HCT116 (cell line): ENCODE data around the gene SLC27A5. TPM values are rescaled to one million over a fixed set of nuclear protein-coding genes. Genes with fewer than 3 reads are reported as not detected.
A peak's percentile ranks its signal among the peaks of the same experiment; 100 is the strongest.

Source experiments
- ATAC-seq: fragments of 200-7000 bp; cut with Tn5 transposase; 2 replicates; pipeline ENCODE4 v1.9.1; 2020; ENCODE audit warnings: mild to moderate bottlenecking, moderate library complexity
- BruUV-seq: library from RNA; stranded (reverse); fragments of 400-500 nt; replicated peaks from 2 replicates; lab custom pipeline; 2021; lab: Mats Ljungman, UMichigan
- CTCF ChIA-PET: fragments of 300-600 bp; sonication (Branson Sonifier 250); formaldehyde crosslinking; loops from one replicate; lab custom pipeline; 2021; ENCODE audit warnings: antibody characterized with exemption; lab: Charles Lee
- POLR2A ChIA-PET: fragments of 300-600, 350-600 bp; sonication (Branson Sonifier 250); formaldehyde crosslinking; loops from one replicate; lab custom pipeline; 2021; ENCODE audit warnings: antibody characterized with exemption; lab: Charles Lee
- RAD21 ChIA-PET, 2 experiments: fragments of 300-600 bp; sonication (Branson Sonifier 250); formaldehyde crosslinking; loops; one replicate each; lab custom pipeline; 2023; ENCODE audit warnings: low total read pairs in 2 of 2; ENCODE audit not compliant: uncharacterized antibody in 2 of 2, unreplicated experiment in 2 of 2, low non-redundant PET in 1 of 2; lab: Charles Lee
- DNase-seq: peaks from one replicate; pipeline ENCODE4 v3.0.0-alpha.2; 2010; ENCODE audit warnings: low read depth, low spot score
- H2AFZ ChIP-seq: fragments of 200-600 bp; shearing (Covaris generic), sonication (generic); 2 replicates; pipeline ENCODE4 v1.6.1; 2017; ENCODE audit warnings: low read depth, mixed run types, mixed read lengths, antibody characterized with exemption, low read length; ENCODE audit not compliant: poor library complexity, severe bottlenecking
- H3K27ac ChIP-seq: 2 replicates; pipeline ENCODE4 v1.5.1; 2012; ENCODE audit warnings: low read depth, low read length
- H3K27me3 ChIP-seq: fragments of 200-600 bp; sonication (generic); 2 replicates; pipeline ENCODE4 v1.6.1; 2016; ENCODE audit warnings: mixed run types, low read length, mixed read lengths; ENCODE audit not compliant: insufficient read depth
- H3K36me3 ChIP-seq, 2 experiments: fragments of 200-500 bp in 1 of 2; fragments of 200-600 bp in 1 of 2; sonication (Bioruptor generic) in 1 of 2; sonication (generic) in 1 of 2; 2 replicates each; pipeline versions ENCODE4 v1.5.1 to v1.6.1; 2014 to 2016; ENCODE audit warnings: low read length in 2 of 2, inconsistent platforms in 1 of 2, mixed read lengths in 1 of 2, mixed run types in 1 of 2; ENCODE audit not compliant: insufficient read depth in 2 of 2, control insufficient read depth in 1 of 2
- H3K4me1 ChIP-seq, 2 experiments: fragments of 200-600 bp in 1 of 2; sonication (generic) in 1 of 2; 2 replicates each; pipeline versions ENCODE4 v1.5.1 to v1.6.1; 2012 to 2017; ENCODE audit warnings: low read length in 2 of 2, inconsistent platforms in 1 of 2, mild to moderate bottlenecking in 1 of 2, mixed read lengths in 1 of 2, mixed run types in 1 of 2, moderate library complexity in 1 of 2; ENCODE audit not compliant: insufficient read depth in 2 of 2, control insufficient read depth in 1 of 2
- H3K4me2 ChIP-seq: fragments of 200-600 bp; sonication (generic); 2 replicates; pipeline ENCODE4 v1.6.1; 2017; ENCODE audit warnings: mixed run types, low read length, mixed read lengths
- H3K4me3 ChIP-seq, 2 experiments: fragments of 200-600 bp in 1 of 2; sonication (generic) in 1 of 2; replicated peaks in 1 of 2; 2 replicates each; pipeline ENCODE4 v1.5.1; 2011 to 2016; ENCODE audit warnings: low read length in 2 of 2, control low read depth in 1 of 2, low read depth in 1 of 2, mild to moderate bottlenecking in 1 of 2, mixed read lengths in 1 of 2, mixed run types in 1 of 2
- H3K79me2 ChIP-seq: fragments of 200-600 bp; sonication (generic); 2 replicates; pipeline ENCODE4 v1.6.1; 2017; ENCODE audit warnings: mild to moderate bottlenecking, mixed run types, low read length, moderate library complexity, mixed read lengths; ENCODE audit not compliant: insufficient read depth
- H3K9ac ChIP-seq: fragments of 200-600 bp; sonication (generic); 2 replicates; pipeline ENCODE4 v1.6.1; 2016; ENCODE audit warnings: low read length, mixed read lengths
- H3K9me2 ChIP-seq: fragments of 200-600 bp; sonication (generic), shearing (Covaris generic); 2 replicates; pipeline ENCODE4 v1.6.1; 2017; ENCODE audit warnings: mixed run types, mild to moderate bottlenecking, moderate library complexity; ENCODE audit not compliant: insufficient read depth
- H3K9me3 ChIP-seq, 2 experiments: fragments of 200-500 bp in 1 of 2; fragments of 200-600 bp in 1 of 2; sonication (Bioruptor generic) in 1 of 2; sonication (generic) in 1 of 2; 2 replicates each; pipeline ENCODE4 v1.6.1; 2014 to 2017; ENCODE audit warnings: low read length in 2 of 2, mixed read lengths in 2 of 2, inconsistent platforms in 1 of 2, low read depth in 1 of 2, mild to moderate bottlenecking in 1 of 2, mixed run types in 1 of 2, moderate library complexity in 1 of 2; ENCODE audit not compliant: control insufficient read depth in 1 of 2, insufficient read depth in 1 of 2
- H4K20me1 ChIP-seq: fragments of 200-600 bp; sonication (generic), shearing (Covaris generic); 2 replicates; pipeline ENCODE4 v1.6.1; 2017; ENCODE audit warnings: mixed run types, mild to moderate bottlenecking, moderate library complexity; ENCODE audit not compliant: insufficient read depth
- CEBPB ChIP-seq: IDR thresholded peaks from 2 replicates; pipeline ENCODE4 v1.6.1; 2012; ENCODE audit warnings: low read depth
- EGR1 ChIP-seq: IDR thresholded peaks from 2 replicates; pipeline ENCODE4 v1.6.1; 2012; ENCODE audit warnings: low read depth
- ELF1 ChIP-seq: IDR thresholded peaks from 2 replicates; pipeline ENCODE4 v1.6.1; 2012; ENCODE audit warnings: low read depth, borderline replicate concordance
- EZH2 ChIP-seq: fragments of 200-600 bp; sonication (generic); IDR thresholded peaks from 2 replicates; pipeline ENCODE4 v1.6.1; 2017; ENCODE audit warnings: antibody characterized with exemption, mixed run types
- EZH2phosphoT487 ChIP-seq: fragments of 200-600 bp; IDR thresholded peaks from 2 replicates; pipeline ENCODE4 v1.6.1; 2018; ENCODE audit warnings: antibody characterized with exemption, borderline replicate concordance
- JUND ChIP-seq: IDR thresholded peaks from 2 replicates; pipeline ENCODE4 v1.6.1; 2012
- POLR2A ChIP-seq: IDR thresholded peaks from 2 replicates; pipeline ENCODE4 v1.7.0; 2011; ENCODE audit warnings: borderline replicate concordance; ENCODE audit not compliant: insufficient read depth, insufficient read length; ENCODE audit errors: extremely low read depth
- POLR2AphosphoS5 ChIP-seq: IDR thresholded peaks from 2 replicates; pipeline ENCODE4 v1.6.1; 2011; ENCODE audit warnings: mild to moderate bottlenecking, low read depth, low read length, moderate library complexity
- RAD21 ChIP-seq: IDR thresholded peaks from 2 replicates; pipeline ENCODE4 v1.6.1; 2012; ENCODE audit warnings: low read depth, mild to moderate bottlenecking
- SP1 ChIP-seq: IDR thresholded peaks from 2 replicates; pipeline ENCODE4 v1.6.1; 2012; ENCODE audit warnings: low read depth
- SRF ChIP-seq: IDR thresholded peaks from 2 replicates; pipeline ENCODE4 v1.6.1; 2012; ENCODE audit warnings: low read depth
- YY1 ChIP-seq: IDR thresholded peaks from 2 replicates; pipeline ENCODE4 v1.6.1; 2011; ENCODE audit warnings: low read length, low read depth, moderate library complexity, mild to moderate bottlenecking; ENCODE audit not compliant: insufficient replicate concordance; ENCODE audit errors: extremely low read depth
- ZNF274 ChIP-seq: fragments of 200-500 bp; sonication (Bioruptor generic); IDR thresholded peaks from 2 replicates; pipeline ENCODE4 v1.6.1; 2014; ENCODE audit warnings: mild to moderate bottlenecking, low read depth, low read length, inconsistent platforms
- intact Hi-C: fragments of 100-400 bp; cut with micrococcal nuclease; formaldehyde crosslinking; loops from 2 replicates; pipeline ENCODE4 v1.10.0; 2022
- total RNA-seq: library from RNA; stranded (reverse); gene quantifications from one replicate; pipeline ENCODE4 v1.2.1, GENCODE V29; 2021; ENCODE audit not compliant: unreplicated experiment
- TF ChIP-seq, protein P1 (sequence below): IDR thresholded peaks from 2 replicates; pipeline ENCODE4 v1.6.1; 2012; ENCODE audit warnings: low read depth
- TF ChIP-seq, protein P2 (sequence below), 3 experiments: fragments of 200-600 bp in 1 of 3; sonication (generic) in 1 of 3; IDR thresholded peaks in 2 of 3; conservative IDR thresholded peaks in 1 of 3; 2 replicates each; pipeline ENCODE4 v1.5.1; 2012 to 2017; ENCODE audit warnings: low read depth in 2 of 3, low read length in 2 of 3, antibody characterized with exemption in 1 of 3, borderline replicate concordance in 1 of 3, control low read depth in 1 of 3, mild to moderate bottlenecking in 1 of 3, mixed read lengths in 1 of 3, mixed run types in 1 of 3, moderate library complexity in 1 of 3; ENCODE audit not compliant: insufficient read depth in 1 of 3
- TF ChIP-seq, protein P3 (sequence below): IDR thresholded peaks from 2 replicates; pipeline ENCODE4 v1.6.1; 2012
- TF ChIP-seq, protein P4 (sequence below): IDR thresholded peaks from 2 replicates; pipeline ENCODE4 v1.6.1; 2011; ENCODE audit warnings: mild to moderate bottlenecking, low read length, moderate library complexity; ENCODE audit not compliant: insufficient replicate concordance; ENCODE audit errors: extremely low read depth
- TF ChIP-seq, protein P5 (sequence below): IDR thresholded peaks from 2 replicates; pipeline ENCODE4 v1.6.1; 2012

Gene SLC27A5
- total RNA-seq, 1 experiment from 2014 or later: 27.1 TPM

DNA sequence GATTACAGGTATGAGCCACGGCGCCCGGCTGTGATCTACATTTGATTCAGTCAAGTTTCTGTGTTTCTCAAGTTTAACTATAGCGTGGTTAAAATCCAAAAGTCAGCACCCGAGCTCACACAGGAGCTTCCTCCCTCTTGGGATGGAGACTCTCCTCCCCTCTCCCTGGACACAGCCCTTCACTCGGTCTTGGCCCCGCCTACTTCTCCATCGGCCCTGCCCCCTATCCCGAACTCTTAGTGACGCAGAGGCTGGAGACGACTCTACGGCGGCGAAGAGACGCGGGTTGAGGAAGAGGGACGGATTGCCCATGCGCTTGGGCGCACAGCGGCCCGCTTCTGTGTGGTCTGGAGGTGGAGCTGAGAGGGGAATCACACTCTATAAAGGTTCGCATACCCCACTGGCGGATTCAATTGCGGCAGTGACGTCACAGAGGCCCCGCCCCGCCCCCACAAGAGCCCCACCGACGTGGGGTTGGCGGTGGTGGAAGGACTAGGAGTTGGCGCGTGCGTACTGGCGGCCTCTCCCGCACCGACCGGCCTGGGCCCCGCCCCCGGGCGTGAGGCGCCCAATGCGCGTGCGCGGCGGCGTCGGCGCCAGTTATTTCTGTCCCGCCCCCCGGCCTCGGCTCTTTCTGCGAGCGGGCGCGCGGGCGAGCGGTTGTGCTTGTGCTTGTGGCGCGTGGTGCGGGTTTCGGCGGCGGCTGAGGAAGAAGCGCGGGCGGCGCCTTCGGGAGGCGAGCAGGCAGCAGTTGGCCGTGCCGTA is 32.2 kb upstream of the SLC27A5 start, which contains the start of gene TRIM28:
Gene TRIM28 (plus strand): TSS at position 239 of the 765 bp plus-strand sequence. CDS start 694 bp downstream, outside the sequence.
- ATAC-seq (peak; percentile 92), DNase-seq (peak; percentile 96)
- peak within 1 kb of the TSS; percentile 93 for H3K9ac ChIP-seq
- no peaks in the 10 kb centered on the region for H3K9me3 ChIP-seq
- no peaks in the 10 kb centered on the region for H3K9me2 ChIP-seq
- H4K20me1 ChIP-seq: peaks cover 32% of the 10 kb centered on the region; the same call in 1 of the 2 replicates
- H3K4me1 ChIP-seq: peaks cover 14 to 27% of the 10 kb centered on the region in 2 experiments
- H3K36me3 ChIP-seq: peaks cover 32 to 38% of the 10 kb centered on the region in 2 experiments; a peak in 2 of 4 replicates
- peaks cover 44% of the 10 kb centered on the region for H3K79me2 ChIP-seq
- H3K4me3 ChIP-seq: peak within 1 kb of the TSS; percentile 90 to 94
- H2AFZ ChIP-seq: no peak within 1 kb of the TSS
- CTCF ChIA-PET: interaction anchor here (1.2 to 1.8 kb wide), 4 partner anchors 23 to 30 kb away, joined by 3 to 11 read pairs (median 6); partner anchors contain the start of gene ZBTB45
- H3K4me2 ChIP-seq: peak within 1 kb of the TSS; percentile 90
- H3K27ac ChIP-seq: peak within 1 kb of the TSS; percentile 77
- H3K27me3 ChIP-seq: peaks cover 10% of the 10 kb centered on the region; the same call in 1 of the 2 replicates
- BruUV-seq: TSS peak; percentile 100
- POLR2A ChIA-PET: interaction anchor here (0.8 to 2.4 kb wide), 10 partner anchors 9 to 182 kb away, joined by 3 to 31 read pairs (median 9); partner anchors contain the start of genes CHMP2A, MZF1, ZBTB45 and ZNF497
- intact Hi-C loops: loop anchor here (1.0 kb wide), 2 partner anchors 25 to 29 kb away; partner anchors contain the start of genes MZF1 and ZBTB45
- RAD21 ChIA-PET: no interaction called here
- TF ChIP-seq POLR2A (peak; percentile 88), SP1 (no peak; the same call in none of the 2 replicates), EZH2phosphoT487 (no peak), EGR1 (peak; percentile 82), POLR2AphosphoS5 (peak; percentile 97), RAD21 (no peak), YY1 (peak; percentile 52), EZH2 (no peak), ZNF274 (no peak), JUND (no peak), SRF (no peak), CEBPB (no peak), ELF1 (no peak)
- TF ChIP-seq, protein P1, sequence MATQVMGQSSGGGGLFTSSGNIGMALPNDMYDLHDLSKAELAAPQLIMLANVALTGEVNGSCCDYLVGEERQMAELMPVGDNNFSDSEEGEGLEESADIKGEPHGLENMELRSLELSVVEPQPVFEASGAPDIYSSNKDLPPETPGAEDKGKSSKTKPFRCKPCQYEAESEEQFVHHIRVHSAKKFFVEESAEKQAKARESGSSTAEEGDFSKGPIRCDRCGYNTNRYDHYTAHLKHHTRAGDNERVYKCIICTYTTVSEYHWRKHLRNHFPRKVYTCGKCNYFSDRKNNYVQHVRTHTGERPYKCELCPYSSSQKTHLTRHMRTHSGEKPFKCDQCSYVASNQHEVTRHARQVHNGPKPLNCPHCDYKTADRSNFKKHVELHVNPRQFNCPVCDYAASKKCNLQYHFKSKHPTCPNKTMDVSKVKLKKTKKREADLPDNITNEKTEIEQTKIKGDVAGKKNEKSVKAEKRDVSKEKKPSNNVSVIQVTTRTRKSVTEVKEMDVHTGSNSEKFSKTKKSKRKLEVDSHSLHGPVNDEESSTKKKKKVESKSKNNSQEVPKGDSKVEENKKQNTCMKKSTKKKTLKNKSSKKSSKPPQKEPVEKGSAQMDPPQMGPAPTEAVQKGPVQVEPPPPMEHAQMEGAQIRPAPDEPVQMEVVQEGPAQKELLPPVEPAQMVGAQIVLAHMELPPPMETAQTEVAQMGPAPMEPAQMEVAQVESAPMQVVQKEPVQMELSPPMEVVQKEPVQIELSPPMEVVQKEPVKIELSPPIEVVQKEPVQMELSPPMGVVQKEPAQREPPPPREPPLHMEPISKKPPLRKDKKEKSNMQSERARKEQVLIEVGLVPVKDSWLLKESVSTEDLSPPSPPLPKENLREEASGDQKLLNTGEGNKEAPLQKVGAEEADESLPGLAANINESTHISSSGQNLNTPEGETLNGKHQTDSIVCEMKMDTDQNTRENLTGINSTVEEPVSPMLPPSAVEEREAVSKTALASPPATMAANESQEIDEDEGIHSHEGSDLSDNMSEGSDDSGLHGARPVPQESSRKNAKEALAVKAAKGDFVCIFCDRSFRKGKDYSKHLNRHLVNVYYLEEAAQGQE: no peak
- TF ChIP-seq, protein P2, sequence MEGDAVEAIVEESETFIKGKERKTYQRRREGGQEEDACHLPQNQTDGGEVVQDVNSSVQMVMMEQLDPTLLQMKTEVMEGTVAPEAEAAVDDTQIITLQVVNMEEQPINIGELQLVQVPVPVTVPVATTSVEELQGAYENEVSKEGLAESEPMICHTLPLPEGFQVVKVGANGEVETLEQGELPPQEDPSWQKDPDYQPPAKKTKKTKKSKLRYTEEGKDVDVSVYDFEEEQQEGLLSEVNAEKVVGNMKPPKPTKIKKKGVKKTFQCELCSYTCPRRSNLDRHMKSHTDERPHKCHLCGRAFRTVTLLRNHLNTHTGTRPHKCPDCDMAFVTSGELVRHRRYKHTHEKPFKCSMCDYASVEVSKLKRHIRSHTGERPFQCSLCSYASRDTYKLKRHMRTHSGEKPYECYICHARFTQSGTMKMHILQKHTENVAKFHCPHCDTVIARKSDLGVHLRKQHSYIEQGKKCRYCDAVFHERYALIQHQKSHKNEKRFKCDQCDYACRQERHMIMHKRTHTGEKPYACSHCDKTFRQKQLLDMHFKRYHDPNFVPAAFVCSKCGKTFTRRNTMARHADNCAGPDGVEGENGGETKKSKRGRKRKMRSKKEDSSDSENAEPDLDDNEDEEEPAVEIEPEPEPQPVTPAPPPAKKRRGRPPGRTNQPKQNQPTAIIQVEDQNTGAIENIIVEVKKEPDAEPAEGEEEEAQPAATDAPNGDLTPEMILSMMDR (IDR thresholded peaks at IDR 0.05 in 2 of 3, conservative IDR thresholded peaks at IDR 0.05 in 1 of 3; ENCODE audit: borderline replicate concordance in 1 of 3, insufficient read depth in 1 of 3, low read depth in 2 of 3, low read length in 2 of 3): no peak
- TF ChIP-seq, protein P3, sequence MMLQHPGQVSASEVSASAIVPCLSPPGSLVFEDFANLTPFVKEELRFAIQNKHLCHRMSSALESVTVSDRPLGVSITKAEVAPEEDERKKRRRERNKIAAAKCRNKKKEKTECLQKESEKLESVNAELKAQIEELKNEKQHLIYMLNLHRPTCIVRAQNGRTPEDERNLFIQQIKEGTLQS: no peak
- TF ChIP-seq, protein P4, sequence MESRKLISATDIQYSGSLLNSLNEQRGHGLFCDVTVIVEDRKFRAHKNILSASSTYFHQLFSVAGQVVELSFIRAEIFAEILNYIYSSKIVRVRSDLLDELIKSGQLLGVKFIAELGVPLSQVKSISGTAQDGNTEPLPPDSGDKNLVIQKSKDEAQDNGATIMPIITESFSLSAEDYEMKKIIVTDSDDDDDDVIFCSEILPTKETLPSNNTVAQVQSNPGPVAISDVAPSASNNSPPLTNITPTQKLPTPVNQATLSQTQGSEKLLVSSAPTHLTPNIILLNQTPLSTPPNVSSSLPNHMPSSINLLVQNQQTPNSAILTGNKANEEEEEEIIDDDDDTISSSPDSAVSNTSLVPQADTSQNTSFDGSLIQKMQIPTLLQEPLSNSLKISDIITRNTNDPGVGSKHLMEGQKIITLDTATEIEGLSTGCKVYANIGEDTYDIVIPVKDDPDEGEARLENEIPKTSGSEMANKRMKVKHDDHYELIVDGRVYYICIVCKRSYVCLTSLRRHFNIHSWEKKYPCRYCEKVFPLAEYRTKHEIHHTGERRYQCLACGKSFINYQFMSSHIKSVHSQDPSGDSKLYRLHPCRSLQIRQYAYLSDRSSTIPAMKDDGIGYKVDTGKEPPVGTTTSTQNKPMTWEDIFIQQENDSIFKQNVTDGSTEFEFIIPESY: no peak
- TF ChIP-seq, protein P5, sequence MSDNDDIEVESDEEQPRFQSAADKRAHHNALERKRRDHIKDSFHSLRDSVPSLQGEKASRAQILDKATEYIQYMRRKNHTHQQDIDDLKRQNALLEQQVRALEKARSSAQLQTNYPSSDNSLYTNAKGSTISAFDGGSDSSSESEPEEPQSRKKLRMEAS: peak; percentile 86
